Measurements from ENCODE around the gene ARL15. TPM values are rescaled to one million over a fixed set of nuclear protein-coding genes. Genes with fewer than 3 reads are reported as not detected.

The ARL15 gene
- total and polyA plus RNA-seq, 2 of the 4 experiments (the other 2 are of a cell fraction): 7.3 to 19.2 TPM

- ATAC-seq (ENCODE audit: low read depth): no peak
- H3K9me3 ChIP-seq (ENCODE audit: control insufficient read depth, insufficient read depth, low read length): no peaks in the 10 kb centered on the region
- H2AFZ ChIP-seq (replicated peaks; ENCODE audit: low read length, poor library complexity): no peak overlapping the region
- CTCF ChIA-PET: interaction anchor here (0.6 kb wide), 1 partner anchor 23 kb away, joined by 3 read pairs; no protein-coding TSS in a partner anchor
- TF ChIP-seq RAD21 (IDR thresholded peaks at IDR 0.05; ENCODE audit: low read length) (no peak), MAZ (IDR thresholded peaks at IDR 0.05; ENCODE audit: borderline replicate concordance, low read depth, low read length) (no peak), NFE2L2 (IDR thresholded peaks at IDR 0.05; ENCODE audit: low read depth, low read length) (no peak), SMC3 (IDR thresholded peaks at IDR 0.05; ENCODE audit: low read depth, low read length) (no peak), CHD1 (IDR thresholded peaks at IDR 0.05; ENCODE audit: low read depth, low read length) (no peak), CTCF (conservative IDR thresholded peaks at IDR 0.05; ENCODE audit: low read depth, low read length) (no peak), MAFK (IDR thresholded peaks at IDR 0.05; ENCODE audit: low read depth, low read length) (no peak), CEBPB (IDR thresholded peaks at IDR 0.05; ENCODE audit: low read depth, low read length) (no peak), FOS (IDR thresholded peaks at IDR 0.05; ENCODE audit: low read depth, low read length) (no peak), RFX5 (IDR thresholded peaks at IDR 0.05; ENCODE audit: low read depth, low read length) (no peak), USF2 (IDR thresholded peaks at IDR 0.05; ENCODE audit: low read depth, low read length) (no peak), ELK1 (IDR thresholded peaks at IDR 0.05; ENCODE audit: borderline replicate concordance, low read depth, low read length) (no peak), POLR2A (IDR thresholded peaks at IDR 0.05; ENCODE audit: low read depth, low read length) (no peak)
- no peak overlapping the region for H2BK15ac ChIP-seq (ENCODE audit: low read depth, low read length)
- H3K4me2 ChIP-seq (ENCODE audit: low read depth, low read length): no peak overlapping the region
- H2BK20ac ChIP-seq (ENCODE audit: low read depth, low read length): no peak overlapping the region
- BruUV-seq (replicated peaks): no TSS peak
- in situ Hi-C loops (cut with MboI; ENCODE audit: low sequenced_read_pairs): no loop called here
- H3K56ac ChIP-seq (ENCODE audit: extremely low read depth, insufficient read depth, low read length): no peak overlapping the region
- H3K18ac ChIP-seq (ENCODE audit: low read depth, low read length): no peak overlapping the region
- H3K14ac ChIP-seq (replicated peaks; ENCODE audit: low read depth, low read length): no peak overlapping the region
- no CpG with 5 or more reads among the region's 8 CpGs for WGBS, 2 experiments (ENCODE audit: extremely low coverage in 2 of 2, insufficient read length in 1 of 2)
- no peak overlapping the region for H3K4ac ChIP-seq (ENCODE audit: low read depth, low read length)
- H3K27ac ChIP-seq (ENCODE audit: insufficient read depth, low read length): no peak overlapping the region
- no peak overlapping the region for H3K9ac ChIP-seq (ENCODE audit: low read depth, low read length)
- H4K91ac ChIP-seq (ENCODE audit: insufficient read depth, low read depth, low read length): no peak overlapping the region
- no peaks in the 10 kb centered on the region for H3K27me3 ChIP-seq (ENCODE audit: control insufficient read depth, insufficient read depth, low read length)
- intact Hi-C loops (cut with micrococcal nuclease): no loop called here
- no peaks in the 10 kb centered on the region for H4K20me1 ChIP-seq (ENCODE audit: insufficient read depth, low read length)
- no peak for DNase-seq
- H3K4me3 ChIP-seq (ENCODE audit: insufficient read depth, low read depth, low read length): no peak overlapping the region
- dilution Hi-C loops (cut with HindIII; ENCODE audit: low sequenced_read_pairs, unreplicated experiment): no loop called here
- no peak overlapping the region for H2BK120ac ChIP-seq (ENCODE audit: low read depth, low read length)
- H2AK9ac ChIP-seq (replicated peaks; ENCODE audit: low read depth, low read length, poor library complexity): no peak overlapping the region
- H3K4me1 ChIP-seq (ENCODE audit: control insufficient read depth, insufficient read depth, low read length): no peaks in the 10 kb centered on the region; the same call in 1 of the 2 replicates
- 0 out of 4 replicates have a peak, but pooled peaks cover 3 to 6% of the 10 kb centered on the region in 2 experiments for H3K79me1 ChIP-seq (ENCODE audit: low read depth in 1 of 2, low read length in 2 of 2)
- H4K8ac ChIP-seq (ENCODE audit: low read depth in 2 of 2, low read length in 2 of 2): no peak overlapping the region
- no peak overlapping the region for H2AK5ac ChIP-seq (ENCODE audit: low read depth, low read length)
- no peak overlapping the region for H4K5ac ChIP-seq (ENCODE audit: low read depth, low read length)
- no peak overlapping the region for H3K23ac ChIP-seq (ENCODE audit: low read depth, low read length)
- H3K9me1 ChIP-seq (ENCODE audit: insufficient read depth, low read length): no peaks in the 10 kb centered on the region
- H2BK5ac ChIP-seq (ENCODE audit: low read depth, low read length, poor library complexity, severe bottlenecking): no peak overlapping the region
- POLR2A ChIA-PET (ENCODE audit: unreplicated experiment): no interaction called here
- H3K36me3 ChIP-seq (ENCODE audit: control insufficient read depth, insufficient read depth, low read length): no peaks in the 10 kb centered on the region
These were observed 124.3 kb downstream of the ARL15 start for GRCh38 chr5:54186108-54186507.
